B cell (primary cell): ENCODE measurements around the gene NOX1. TPM values are rescaled to one million over a fixed set of nuclear protein-coding genes. Genes with fewer than 3 reads are reported as not detected.

ENCODE experiments used
- ATAC-seq: fragments of 200-7000 bp; cut with Tn5 transposase; one replicate; pipeline ENCODE4 v1.10.0; 2021; ENCODE audit warnings: low read depth, mild to moderate bottlenecking, moderate number of reproducible peaks, moderate library complexity
- CTCF ChIA-PET: fragments of 350-600 bp; sonication (Branson Sonifier 250); formaldehyde crosslinking; loops from one replicate; lab custom pipeline; 2021; ENCODE audit warnings: antibody characterized with exemption, inconsistent platforms; lab: Charles Lee
- POLR2A ChIA-PET: fragments of 350-600 bp; sonication (Branson Sonifier 250); formaldehyde crosslinking; loops from one replicate; lab custom pipeline; 2021; ENCODE audit warnings: antibody characterized with exemption; lab: Charles Lee
- DNase-seq: peaks from one replicate; pipeline ENCODE4 v3.0.0; 2013
- H2AFZ ChIP-seq: 2 replicates; pipeline ENCODE4 v1.6.1; 2012; ENCODE audit warnings: mild to moderate bottlenecking, low read depth, low read length; ENCODE audit not compliant: insufficient read depth, poor library complexity, severe bottlenecking
- H3K27ac ChIP-seq, 2 donors: 1 replicate in 1 of 2; 2 replicates in 1 of 2; pipeline ENCODE4 v1.5.1; 2012 to 2013; ENCODE audit warnings: low read length in 2 of 2, mild to moderate bottlenecking in 2 of 2, moderate library complexity in 1 of 2
- H3K27me3 ChIP-seq, 4 experiments: fragments of 200-600 bp in 1 of 4; sonication (generic) in 1 of 4; replicated peaks in 1 of 4; 1 replicate in 2 of 4; 2 replicates in 2 of 4; pipeline versions ENCODE4 v1.6.1 to v1.7.0; 2013 to 2016; ENCODE audit warnings: low read length in 3 of 4, mild to moderate bottlenecking in 2 of 4, mixed read lengths in 1 of 4, moderate library complexity in 1 of 4; ENCODE audit not compliant: insufficient read depth in 4 of 4, control insufficient read depth in 3 of 4; ENCODE audit errors: control extremely low read depth in 1 of 4
- H3K36me3 ChIP-seq, 2 experiments: replicated peaks in 1 of 2; 1 replicate in 1 of 2; 2 replicates in 1 of 2; pipeline versions ENCODE4 v1.6.1 to v1.7.1; 2013; ENCODE audit warnings: low read length in 1 of 2; ENCODE audit not compliant: insufficient read depth in 2 of 2, control insufficient read depth in 1 of 2; ENCODE audit errors: control extremely low read depth in 1 of 2, extremely low read depth in 1 of 2
- H3K4me1 ChIP-seq, 2 donors: fragments of 200-600 bp in 1 of 2; sonication (generic) in 1 of 2; 1 replicate in 1 of 2; 2 replicates in 1 of 2; pipeline versions ENCODE4 v1.5.1 to v1.6.1; 2013 to 2017; ENCODE audit warnings: low read length in 2 of 2; ENCODE audit not compliant: control insufficient read depth in 2 of 2, insufficient read depth in 2 of 2
- H3K4me2 ChIP-seq: replicated peaks from 2 replicates; pipeline ENCODE3; 2012; ENCODE audit warnings: mild to moderate bottlenecking, low read depth, low read length; ENCODE audit not compliant: poor library complexity, severe bottlenecking
- H3K4me3 ChIP-seq, 5 experiments: fragments of 200-600 bp in 1 of 5; sonication (generic) in 1 of 5; 1 replicate in 3 of 5; 2 replicates in 2 of 5; pipeline versions ENCODE4 v1.5.1 to v1.7.0; 2011 to 2016; ENCODE audit warnings: low read length in 4 of 5, mild to moderate bottlenecking in 4 of 5, low read depth in 2 of 5, control low read depth in 1 of 5, moderate library complexity in 1 of 5; ENCODE audit not compliant: insufficient read depth in 1 of 5; ENCODE audit errors: control extremely low read depth in 1 of 5, extremely low read depth in 1 of 5
- H3K79me2 ChIP-seq: fragments of 200-600 bp; sonication (generic); one replicate; pipeline ENCODE4 v1.6.0; 2016; ENCODE audit warnings: low read length; ENCODE audit not compliant: control insufficient read depth, insufficient read depth
- H3K9ac ChIP-seq: fragments of 200-600 bp; sonication (generic); 2 replicates; pipeline ENCODE4 v1.6.1; 2017; ENCODE audit warnings: mild to moderate bottlenecking, low read length, moderate library complexity
- H3K9me3 ChIP-seq, 3 donors: one replicate each; pipeline versions ENCODE4 v1.6.1 to v1.7.1; 2013; ENCODE audit warnings: low read length in 2 of 3; ENCODE audit not compliant: control insufficient read depth in 2 of 3, insufficient read depth in 1 of 3; ENCODE audit errors: control extremely low read depth in 1 of 3
- H4K20me1 ChIP-seq: 2 replicates; pipeline ENCODE4 v1.6.0; 2012; ENCODE audit warnings: mild to moderate bottlenecking, low read length; ENCODE audit not compliant: insufficient read depth, control insufficient read depth, poor library complexity, severe bottlenecking
- H3K27ac Mint-ChIP-seq: one replicate; pipeline ENCODE4 v1.8.0; 2021; ENCODE audit warnings: mixed read lengths
- H3K27me3 Mint-ChIP-seq: one replicate; pipeline ENCODE4 v1.8.0; 2021; ENCODE audit warnings: mixed read lengths
- H3K4me1 Mint-ChIP-seq: one replicate; pipeline ENCODE4 v1.8.0; 2021; ENCODE audit warnings: mixed read lengths
- H3K4me3 Mint-ChIP-seq: one replicate; pipeline ENCODE4 v1.8.0; 2021; ENCODE audit warnings: mixed read lengths
- H3K9me3 Mint-ChIP-seq: one replicate; pipeline ENCODE4 v1.8.0; 2022; ENCODE audit warnings: mixed read lengths; ENCODE audit not compliant: insufficient read depth
- EZH2 ChIP-seq: IDR thresholded peaks from 2 replicates; pipeline ENCODE4 v1.6.1; 2012; ENCODE audit warnings: borderline replicate concordance, low read depth, mild to moderate bottlenecking, moderate library complexity, low read length; ENCODE audit not compliant: insufficient read depth, poor library complexity, severe bottlenecking
- WGBS: methylation state at CpG from one replicate; pipeline ENCODE4 v1.1.5; 2013; ENCODE audit warnings: missing lambda C conversion rate; ENCODE audit not compliant: insufficient coverage; 5-methylcytosine and 5-hydroxymethylcytosine counted together
- intact Hi-C: fragments of 100-400 bp; cut with micrococcal nuclease; formaldehyde crosslinking; loops from one replicate; pipeline ENCODE4 v1.10.0; 2022
- polyA plus RNA-seq: library from polyadenylated mRNA; depleted of rRNA; stranded (reverse); fragments of >200 nt; gene quantifications from 2 replicates; pipeline ENCODE4 v1.2.3, GENCODE V29; 2012
- total RNA-seq, 2 donors: library from RNA; stranded (reverse); fragments of 120-200 nt in 1 of 2; gene quantifications; 1 replicate in 1 of 2; 2 replicates in 1 of 2; pipeline versions ENCODE4 v1.2.3 to v1.2.4, GENCODE V29; 2013 to 2022
- TF ChIP-seq, protein P1 (sequence below): fragments of 200-600 bp; IDR thresholded peaks from one replicate; pipeline ENCODE4 v1.8.0; 2022; ENCODE audit warnings: antibody characterized with exemption, mild to moderate bottlenecking

Gene NOX1
- total and polyA plus RNA-seq, 2 donors (not counting 1 experiment from before 2014, with no cell fraction given), result 0.13 TPM; not detected in 1

DNA sequence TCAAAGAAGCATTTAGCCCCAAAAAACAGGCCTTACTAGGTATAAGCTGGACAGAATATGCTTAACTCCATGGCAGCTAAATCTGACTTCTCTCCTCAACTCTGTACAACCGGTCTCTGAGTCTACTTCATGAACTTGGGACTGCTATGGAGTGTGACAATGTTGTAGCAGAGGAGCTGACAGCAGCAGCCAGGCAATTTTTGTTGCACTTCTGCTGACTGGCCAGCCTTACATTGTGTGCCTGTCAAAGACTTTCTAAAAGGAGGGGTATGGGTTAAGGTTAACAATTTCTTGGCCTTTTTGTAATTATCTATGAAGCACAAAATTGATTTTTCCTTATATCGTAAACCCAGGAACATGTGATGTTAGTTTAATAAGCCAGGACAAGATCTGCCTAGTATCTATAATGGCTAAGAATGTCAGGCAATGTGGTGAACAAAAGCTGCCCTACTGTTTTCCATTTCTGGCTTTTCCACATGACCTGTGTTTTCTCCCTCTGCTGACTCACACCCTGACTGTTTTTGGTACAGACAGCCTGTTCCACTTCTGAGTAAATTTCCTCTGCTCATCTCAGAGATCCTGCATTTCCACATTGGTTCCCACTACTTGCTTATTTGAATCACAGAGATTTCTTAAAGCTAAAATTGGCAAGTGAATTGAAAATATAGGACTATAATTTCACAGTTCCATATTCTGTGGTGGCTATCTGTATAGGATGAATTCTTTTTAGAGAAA, 9.3 kb downstream of the NOX1 start:
- ChIA-PET CTCF (no interaction called here), POLR2A (no interaction called here)
- no CpG with 5 or more reads among the region's 2 CpGs for WGBS
- Histone ChIP-seq H3K4me3 (no peak overlapping the region), H3K36me3 (no peaks in the 10 kb centered on the region), H3K79me2 (no peaks in the 10 kb centered on the region), H2AFZ (no peak overlapping the region), H3K27ac (no peak overlapping the region), H3K9ac (no peak overlapping the region), H3K4me1 (no peaks in the 10 kb centered on the region), H3K4me2 (no peak overlapping the region), H3K27me3 (peaks cover 0 to 4% (median 0%) of the 10 kb centered on the region in 4 experiments), H3K9me3 (no peaks in the 10 kb centered on the region), H4K20me1 (no peaks in the 10 kb centered on the region)
- H3K4me1 Mint-ChIP-seq, result no peaks in the 10 kb centered on the region
- H3K27me3 Mint-ChIP-seq, result peaks cover 4% of the 10 kb centered on the region
- DNase-seq, result no peak
- no peak for TF ChIP-seq EZH2
- TF ChIP-seq, protein P1, sequence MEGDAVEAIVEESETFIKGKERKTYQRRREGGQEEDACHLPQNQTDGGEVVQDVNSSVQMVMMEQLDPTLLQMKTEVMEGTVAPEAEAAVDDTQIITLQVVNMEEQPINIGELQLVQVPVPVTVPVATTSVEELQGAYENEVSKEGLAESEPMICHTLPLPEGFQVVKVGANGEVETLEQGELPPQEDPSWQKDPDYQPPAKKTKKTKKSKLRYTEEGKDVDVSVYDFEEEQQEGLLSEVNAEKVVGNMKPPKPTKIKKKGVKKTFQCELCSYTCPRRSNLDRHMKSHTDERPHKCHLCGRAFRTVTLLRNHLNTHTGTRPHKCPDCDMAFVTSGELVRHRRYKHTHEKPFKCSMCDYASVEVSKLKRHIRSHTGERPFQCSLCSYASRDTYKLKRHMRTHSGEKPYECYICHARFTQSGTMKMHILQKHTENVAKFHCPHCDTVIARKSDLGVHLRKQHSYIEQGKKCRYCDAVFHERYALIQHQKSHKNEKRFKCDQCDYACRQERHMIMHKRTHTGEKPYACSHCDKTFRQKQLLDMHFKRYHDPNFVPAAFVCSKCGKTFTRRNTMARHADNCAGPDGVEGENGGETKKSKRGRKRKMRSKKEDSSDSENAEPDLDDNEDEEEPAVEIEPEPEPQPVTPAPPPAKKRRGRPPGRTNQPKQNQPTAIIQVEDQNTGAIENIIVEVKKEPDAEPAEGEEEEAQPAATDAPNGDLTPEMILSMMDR, result no peak
- intact Hi-C loops, result no loop called here
- H3K9me3 Mint-ChIP-seq, result no peaks in the 10 kb centered on the region
- no peak for ATAC-seq
- H3K27ac Mint-ChIP-seq, result no peak overlapping the region
- H3K4me3 Mint-ChIP-seq, result no peak overlapping the region

DNA sequence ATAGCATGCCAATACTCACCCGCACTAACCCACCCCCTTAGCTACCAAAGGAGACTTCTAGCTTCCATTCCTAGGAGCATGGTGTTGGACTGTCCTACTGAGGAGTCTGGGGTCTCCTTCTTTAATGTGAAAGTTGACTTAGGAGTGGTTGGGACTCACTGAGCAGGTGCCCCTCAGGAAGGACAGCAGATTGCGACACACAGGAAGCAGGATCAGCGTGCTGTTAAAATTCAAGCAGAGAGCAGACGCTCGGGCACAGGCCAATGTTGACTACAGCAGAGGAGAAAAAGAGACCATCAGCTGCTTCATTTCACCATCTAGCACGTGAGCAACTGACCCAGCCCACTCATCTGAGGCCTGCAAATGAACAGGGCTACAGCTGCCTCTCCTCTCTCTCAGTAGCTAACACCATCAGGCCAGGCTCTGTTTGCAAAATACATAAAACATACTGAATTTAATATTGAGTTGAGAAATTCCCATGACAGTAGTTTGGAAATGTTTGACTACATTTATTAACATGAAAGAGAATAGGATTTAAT, 10.8 kb downstream of the NOX1 start:
- Mint-ChIP-seq H3K9me3 (no peaks in the 10 kb centered on the region), H3K27ac (no peak overlapping the region), H3K4me1 (no peaks in the 10 kb centered on the region), H3K4me3 (no peak overlapping the region), H3K27me3 (peaks cover 4% of the 10 kb centered on the region)
- ATAC-seq, result no peak
- no peak overlapping the region for H2AFZ ChIP-seq
- no peaks in the 10 kb centered on the region for H4K20me1 ChIP-seq
- no peak overlapping the region for H3K27ac ChIP-seq
- no peaks in the 10 kb centered on the region for H3K9me3 ChIP-seq
- H3K4me2 ChIP-seq, result no peak overlapping the region
- H3K4me3 ChIP-seq, result no peak overlapping the region
- peaks cover 0 to 4% (median 0%) of the 10 kb centered on the region in 4 experiments for H3K27me3 ChIP-seq
- no peaks in the 10 kb centered on the region for H3K79me2 ChIP-seq
- 36% methylated on average over 4 of the region's 6 CpGs for WGBS
- POLR2A ChIA-PET, result no interaction called here
- TF ChIP-seq, protein P1, result no peak
- TF ChIP-seq EZH2, result no peak
- H3K4me1 ChIP-seq, result no peaks in the 10 kb centered on the region
- no peaks in the 10 kb centered on the region for H3K36me3 ChIP-seq
- no peak for DNase-seq
- no peak overlapping the region for H3K9ac ChIP-seq
- intact Hi-C loops, result no loop called here
- CTCF ChIA-PET, result no interaction called here
